ENCODE data around the gene ESYT2.
"Not testable (repeated sequence)": the region's sequence is repeated elsewhere in the genome, so short reads cannot be mapped to it uniquely, and the experiment has no call there.

The ESYT2 gene

GRCh38 chr7:158722574-158723237, 106.6 kb downstream of the ESYT2 start:
- no peak for DNase-seq

GRCh38 chr7:158720112-158720511, 109.2 kb downstream of the ESYT2 start:
- no peak for DNase-seq

- DNase-seq, result no peak
Measured at GRCh38 chr7:158716802-158717201, 112.5 kb downstream of the ESYT2 start.

DNA sequence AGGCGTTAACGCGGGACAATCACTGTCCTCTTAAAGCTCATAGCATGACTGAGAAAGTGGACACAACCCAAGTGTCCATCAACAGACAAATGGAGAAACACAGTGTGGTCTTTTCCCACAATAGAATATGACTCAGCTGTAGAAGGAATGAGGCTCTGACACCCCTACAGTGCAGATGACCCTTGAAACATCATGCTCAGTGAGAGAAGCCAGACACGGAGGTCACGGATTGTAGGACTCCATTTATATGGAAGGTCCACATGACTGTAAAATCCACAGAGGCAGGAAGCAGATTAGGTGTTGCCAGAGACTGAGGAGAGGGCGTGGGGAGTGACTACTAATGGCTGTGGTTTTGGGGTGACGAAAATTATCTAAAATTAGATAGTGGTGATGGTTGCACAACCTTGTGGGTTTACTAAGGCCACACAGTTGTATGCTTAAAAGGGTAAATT, 118.6 kb downstream of the ESYT2 start:
- no peak for DNase-seq

- DNase-seq, result no peak
Measured at GRCh38 chr7:158707610-158708009, 121.7 kb downstream of the ESYT2 start.

DNA sequence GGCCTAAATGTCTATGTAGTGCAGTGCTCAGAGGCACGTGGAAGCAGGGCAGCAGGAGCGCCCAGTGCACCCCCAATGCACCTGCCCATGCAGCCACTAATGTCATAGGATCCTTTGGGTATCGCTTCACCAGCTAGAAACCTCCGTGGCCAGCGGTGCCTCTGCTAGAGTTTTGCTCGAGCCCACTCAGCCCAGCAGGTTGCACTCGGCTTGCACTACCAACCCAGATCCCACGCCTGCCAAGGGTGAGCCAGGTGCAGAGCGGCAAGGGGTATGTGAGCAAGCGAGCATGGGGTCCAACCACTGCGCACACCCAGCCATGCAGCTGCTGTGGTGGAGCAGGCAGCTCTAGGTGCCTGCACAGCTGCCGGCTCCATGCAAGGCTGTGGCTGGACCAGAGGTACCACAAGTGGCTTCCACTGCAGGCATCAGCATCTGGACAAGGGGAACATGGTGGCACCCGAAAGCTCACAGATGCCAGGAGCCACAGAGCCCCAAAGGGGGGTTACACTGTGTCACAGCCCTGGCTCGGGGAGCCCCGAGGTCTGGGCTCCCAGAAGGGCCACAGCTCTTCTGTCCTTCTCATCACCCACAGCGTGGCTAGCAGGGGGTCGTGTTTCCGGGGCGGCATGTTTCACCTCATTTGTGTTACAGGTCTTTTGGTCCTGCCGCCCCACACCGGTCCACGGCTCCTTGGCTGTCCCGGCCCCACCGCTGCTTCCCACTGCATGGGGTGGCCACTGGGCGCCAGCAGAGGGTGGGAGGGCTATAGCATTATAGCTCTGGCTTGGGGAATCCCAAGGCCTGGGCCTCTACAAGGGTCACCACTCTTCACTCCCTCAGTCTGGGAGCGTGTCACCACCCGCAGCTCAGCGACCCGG, 122.4 kb downstream of the ESYT2 start:
- no peak for DNase-seq

DNA sequence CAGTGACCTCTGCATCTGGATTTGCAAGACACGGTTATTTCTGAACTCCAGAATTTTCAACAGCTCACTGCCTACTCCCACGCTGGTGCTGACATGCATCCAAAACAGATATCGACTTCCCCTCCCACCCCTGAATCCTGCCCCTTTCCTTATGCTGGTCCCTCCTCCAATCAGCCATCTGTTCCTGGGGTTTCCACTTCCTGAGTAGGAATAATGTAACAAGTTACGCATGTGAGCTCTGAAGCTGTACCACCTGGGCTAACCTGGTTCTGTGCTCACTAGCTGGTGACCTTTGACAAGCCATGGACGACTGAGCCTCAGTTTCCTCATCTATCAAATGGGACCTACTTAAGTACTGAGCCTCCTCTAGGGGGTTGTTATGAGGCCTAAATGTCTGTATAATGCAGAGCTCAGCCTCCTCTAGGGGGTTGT, 123.0 kb downstream of the ESYT2 start:
- no peak for DNase-seq

DNA sequence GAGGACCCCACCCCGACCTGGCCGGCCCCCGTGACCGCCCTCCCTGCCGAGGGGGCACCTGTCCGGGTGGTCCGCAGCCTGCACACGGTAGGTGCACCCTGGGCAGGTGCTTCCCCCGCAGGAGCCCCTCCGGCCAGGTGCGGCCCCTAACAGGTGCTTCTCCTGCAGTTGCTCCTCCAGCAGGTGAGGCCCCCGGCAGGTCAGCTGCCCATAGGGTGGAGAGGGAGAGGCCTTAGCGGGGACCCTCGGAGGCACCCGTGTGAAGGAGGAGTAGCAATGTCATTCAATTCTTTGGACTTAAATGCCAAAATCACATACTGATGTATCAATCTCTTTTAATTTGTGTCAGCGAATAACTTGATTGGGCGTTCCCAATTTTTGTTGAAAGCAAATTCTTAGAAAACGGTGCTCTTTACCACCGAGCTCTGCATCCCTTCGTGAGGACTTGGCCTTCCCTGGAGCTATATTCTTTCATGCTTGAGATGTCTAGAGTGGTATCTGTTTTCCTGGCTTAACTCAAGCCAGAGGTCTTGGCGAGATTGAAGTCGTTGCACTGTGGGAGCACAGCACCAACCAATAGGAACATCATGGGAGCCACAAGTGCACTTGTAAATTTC, 124.0 kb downstream of the ESYT2 start:
- peak; percentile 11 for DNase-seq

GRCh38 chr7:158704524-158705233, 124.6 kb downstream of the ESYT2 start, which contains the start of gene NCAPG2:
TSS of gene NCAPG2 (minus strand) at chr7:158704804. CDS start at chr7:158701899, 2,905 bp downstream.
- DNase-seq, result peak; percentile 97

DNA sequence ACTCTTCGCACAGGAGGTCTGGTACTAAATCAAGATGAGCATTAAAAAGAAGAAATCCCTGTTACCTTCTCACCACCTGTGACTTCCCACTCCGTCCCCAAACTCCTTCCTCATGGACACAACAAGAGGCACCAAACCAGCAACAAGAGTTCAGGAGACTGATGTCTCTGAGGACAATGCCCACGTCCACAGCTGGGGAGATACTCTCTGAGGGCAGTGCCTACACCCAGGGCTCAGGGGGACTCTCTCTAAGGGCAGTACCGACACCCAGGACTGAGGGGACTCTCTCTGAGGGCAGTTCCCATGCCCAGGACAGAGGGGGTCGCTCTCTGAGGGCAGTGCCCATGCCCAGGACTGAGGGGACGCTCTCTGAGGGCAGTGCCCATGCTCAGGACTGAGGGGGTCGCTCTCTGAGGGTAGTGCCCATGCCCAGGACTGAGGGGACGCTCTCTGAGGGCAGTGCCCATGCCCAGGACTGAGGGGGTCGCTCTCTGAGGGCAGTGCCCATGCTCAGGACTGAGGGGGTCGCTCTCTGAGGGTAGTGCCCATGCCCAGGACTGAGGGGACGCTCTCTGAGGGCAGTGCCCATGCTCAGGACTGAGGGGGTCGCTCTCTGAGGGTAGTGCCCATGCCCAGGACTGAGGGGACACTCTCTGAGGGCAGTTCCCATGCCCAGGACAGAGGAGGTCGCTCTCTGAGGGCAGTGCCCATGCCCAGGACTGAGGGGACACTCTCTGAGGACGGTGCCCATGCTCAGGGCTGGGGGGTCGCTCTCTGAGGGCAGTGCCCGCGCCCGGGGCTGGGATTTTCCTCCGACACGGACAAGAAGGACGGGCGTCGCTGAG, 125.4 kb downstream of the ESYT2 start:
- DNase-seq, result not testable (repeated sequence)

GRCh38 chr7:158702944-158703343, 126.4 kb downstream of the ESYT2 start:
- no peak for DNase-seq

- DNase-seq, result no peak
Measured at GRCh38 chr7:158702196-158702595, 127.1 kb downstream of the ESYT2 start.

- no peak for DNase-seq
Measured at GRCh38 chr7:158700008-158700407, 129.3 kb downstream of the ESYT2 start.

- no peak for DNase-seq
Measured at GRCh38 chr7:158699341-158699740, 130.0 kb downstream of the ESYT2 start.

DNA sequence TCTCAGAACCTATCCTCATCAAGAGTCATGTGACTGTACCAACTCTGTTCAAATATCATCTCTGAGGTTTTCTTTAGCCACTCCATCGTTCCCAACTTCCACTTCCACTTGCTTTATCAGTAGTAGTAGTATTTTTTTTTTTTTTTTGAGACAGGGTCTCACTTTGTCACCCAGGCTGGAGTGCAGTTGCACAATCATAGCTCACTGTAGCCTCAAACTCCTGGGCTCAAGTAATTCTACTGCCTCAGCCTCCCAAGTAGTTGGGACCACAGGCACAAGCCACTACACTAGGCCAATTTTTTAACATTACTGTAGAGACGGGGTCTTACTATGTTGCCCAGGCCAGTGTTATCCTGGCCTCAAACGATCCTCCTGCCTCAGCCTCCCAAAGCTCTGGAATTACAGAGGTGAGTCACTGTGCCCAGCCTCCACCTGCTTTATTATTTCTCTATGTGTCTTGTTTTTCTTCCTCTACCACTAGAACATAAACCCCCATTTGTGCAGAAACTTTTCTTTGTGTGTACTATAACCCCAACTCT, 130.6 kb downstream of the ESYT2 start:
- no peak for DNase-seq

- not testable (repeated sequence) for DNase-seq
Measured at GRCh38 chr7:158697597-158697996, 131.7 kb downstream of the ESYT2 start.

GRCh38 chr7:158695726-158696452, 133.4 kb downstream of the ESYT2 start:
- DNase-seq, result peak; percentile 17

- DNase-seq, result no peak
Measured at GRCh38 chr7:158695056-158695455, 134.3 kb downstream of the ESYT2 start.

DNA sequence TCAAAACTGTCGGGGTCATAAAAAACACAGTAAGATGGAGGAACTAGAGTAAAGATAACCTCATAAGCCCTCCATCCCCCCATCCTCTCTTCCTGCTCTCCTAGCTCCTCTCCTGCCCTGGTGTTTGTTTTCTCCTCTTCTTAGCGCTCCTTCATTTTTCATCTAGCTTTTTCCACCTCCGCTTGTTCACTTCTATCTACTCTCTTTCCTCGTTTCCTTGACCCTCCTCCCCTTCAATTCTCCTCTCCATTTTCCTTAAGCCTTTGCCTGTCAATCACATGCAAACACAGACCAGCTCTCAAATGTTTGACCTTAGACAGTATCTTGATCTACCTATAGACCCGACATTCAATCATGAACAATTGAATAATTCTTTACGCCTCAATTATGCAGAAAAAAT, 134.7 kb downstream of the ESYT2 start:
- no peak for DNase-seq

- no peak for DNase-seq
Measured at GRCh38 chr7:158689488-158689887, 139.8 kb downstream of the ESYT2 start.

GRCh38 chr7:158687406-158687805, 141.9 kb downstream of the ESYT2 start:
- DNase-seq, result no peak
